Measurements from ENCODE around the gene MRFAP1.

MRFAP1 gene

GRCh38 chr4:6595897-6596537, 44.5 kb upstream of the MRFAP1 start:
- in situ Hi-C loops (cut with HindIII; ENCODE audit: low sequenced_read_pairs) = no loop called here
- DNase-seq (ENCODE audit: low read depth, low spot score) = no peak
- no peak overlapping the region for H3K4me3 ChIP-seq (ENCODE audit: low read depth, low read length)
- no peak for TF ChIP-seq CTCF (IDR thresholded peaks at IDR 0.05; ENCODE audit: low read depth, low read length)

GRCh38 chr4:6596948-6597347, 43.5 kb upstream of the MRFAP1 start:
- in situ Hi-C loops (cut with HindIII; ENCODE audit: low sequenced_read_pairs) = no loop called here
- no peak for DNase-seq (ENCODE audit: low read depth, low spot score)
- TF ChIP-seq CTCF (IDR thresholded peaks at IDR 0.05; ENCODE audit: low read depth, low read length) = no peak
- no peak overlapping the region for H3K4me3 ChIP-seq (ENCODE audit: low read depth, low read length)

- in situ Hi-C loops (cut with HindIII; ENCODE audit: low sequenced_read_pairs) = no loop called here
- no peak overlapping the region for H3K4me3 ChIP-seq (ENCODE audit: low read depth, low read length)
- DNase-seq (ENCODE audit: low read depth, low spot score) = no peak
- no peak for TF ChIP-seq CTCF (IDR thresholded peaks at IDR 0.05; ENCODE audit: low read depth, low read length)
Measured at GRCh38 chr4:6598127-6598526, 42.4 kb upstream of the MRFAP1 start.

- no peak for DNase-seq (ENCODE audit: low read depth, low spot score)
- in situ Hi-C loops (cut with HindIII; ENCODE audit: low sequenced_read_pairs) = no loop called here
- no peak overlapping the region for H3K4me3 ChIP-seq (ENCODE audit: low read depth, low read length)
- TF ChIP-seq CTCF (IDR thresholded peaks at IDR 0.05; ENCODE audit: low read depth, low read length) = no peak
Measured at GRCh38 chr4:6598641-6599040, 41.8 kb upstream of the MRFAP1 start.

GRCh38 chr4:6601661-6602250, 38.7 kb upstream of the MRFAP1 start:
- no peak for DNase-seq (ENCODE audit: low read depth, low spot score)
- in situ Hi-C loops (cut with HindIII; ENCODE audit: low sequenced_read_pairs) = no loop called here
- no peak overlapping the region for H3K4me3 ChIP-seq (ENCODE audit: low read depth, low read length)
- TF ChIP-seq CTCF (IDR thresholded peaks at IDR 0.05; ENCODE audit: low read depth, low read length) = no peak

GRCh38 chr4:6602289-6602688, 38.2 kb upstream of the MRFAP1 start:
- DNase-seq (ENCODE audit: low read depth, low spot score) = no peak
- TF ChIP-seq CTCF (IDR thresholded peaks at IDR 0.05; ENCODE audit: low read depth, low read length) = no peak
- no peak overlapping the region for H3K4me3 ChIP-seq (ENCODE audit: low read depth, low read length)
- in situ Hi-C loops (cut with HindIII; ENCODE audit: low sequenced_read_pairs) = no loop called here

Measured in astrocyte of the spinal cord (primary cell).